H1 (cell line): ENCODE data around the gene RFT1. TPM values are rescaled to one million over a fixed set of nuclear protein-coding genes. Genes with fewer than 3 reads are reported as not detected.

Experiments
- BCL11A ChIP-seq, 2 experiments: IDR thresholded peaks; one replicate each; pipeline ENCODE4 v1.6.1; 2011; ENCODE audit warnings: low read depth in 2 of 2, low read length in 2 of 2, mild to moderate bottlenecking in 2 of 2
- CEBPB ChIP-seq: IDR thresholded peaks from 2 replicates; pipeline ENCODE4 v1.6.1; 2012; ENCODE audit warnings: low read depth, low read length
- E2F6 ChIP-seq: IDR thresholded peaks from 2 replicates; pipeline ENCODE4 v1.6.1; 2012; ENCODE audit warnings: inconsistent platforms
- EGR1 ChIP-seq: IDR thresholded peaks from 2 replicates; pipeline ENCODE4 v1.6.1; 2011; ENCODE audit warnings: low read depth, low read length, borderline replicate concordance
- FOSL1 ChIP-seq: IDR thresholded peaks from 2 replicates; pipeline ENCODE4 v1.6.1; 2011; ENCODE audit warnings: mild to moderate bottlenecking, low read depth, low read length, moderate library complexity; ENCODE audit not compliant: insufficient read depth
- GABPA ChIP-seq: IDR thresholded peaks from 2 replicates; pipeline ENCODE4 v1.6.1; 2011; ENCODE audit warnings: mild to moderate bottlenecking, low read length, moderate library complexity, borderline replicate concordance; ENCODE audit not compliant: insufficient read depth
- GTF2F1 ChIP-seq: IDR thresholded peaks from 2 replicates; pipeline ENCODE4 v1.6.1; 2012; ENCODE audit warnings: low read depth, low read length, improper control_type of control experiment, borderline replicate concordance
- HDAC2 ChIP-seq, 2 experiments: fragments of 300-600 bp in 1 of 2; sonication (generic) in 1 of 2; IDR thresholded peaks; 2 replicates each; pipeline ENCODE4 v1.6.1; 2011 to 2012; ENCODE audit warnings: low read depth in 2 of 2, low read length in 2 of 2, mild to moderate bottlenecking in 2 of 2, moderate library complexity in 2 of 2, borderline replicate concordance in 1 of 2, inconsistent platforms in 1 of 2
- HDAC6 ChIP-seq: IDR thresholded peaks from one replicate; pipeline ENCODE4 v1.7.1; 2012; ENCODE audit warnings: low read depth, mild to moderate bottlenecking, inconsistent platforms, low read length, moderate library complexity
- JUN ChIP-seq: IDR thresholded peaks from 2 replicates; pipeline ENCODE4 v1.6.1; 2011; ENCODE audit warnings: low read depth, mild to moderate bottlenecking, improper control_type of control experiment, low read length
- JUND ChIP-seq: IDR thresholded peaks from 2 replicates; pipeline ENCODE4 v1.6.1; 2011; ENCODE audit warnings: mild to moderate bottlenecking, improper control_type of control experiment, low read length
- KDM4A ChIP-seq: IDR thresholded peaks from one replicate; pipeline ENCODE4 v1.7.1; 2012; ENCODE audit warnings: low read depth, mild to moderate bottlenecking, moderate library complexity, low read length, inconsistent platforms; ENCODE audit not compliant: severe bottlenecking
- KDM5A ChIP-seq: fragments of 200-600 bp; IDR thresholded peaks from 2 replicates; pipeline ENCODE4 v1.7.1; 2012; ENCODE audit warnings: mild to moderate bottlenecking, low read length, inconsistent platforms, mixed read lengths
- MAFK ChIP-seq: IDR thresholded peaks from 2 replicates; pipeline ENCODE4 v1.6.1; 2012; ENCODE audit warnings: low read depth, mild to moderate bottlenecking, improper control_type of control experiment, low read length
- POLR2A ChIP-seq, 2 experiments: IDR thresholded peaks; 1 replicate in 1 of 2; 2 replicates in 1 of 2; pipeline ENCODE4 v1.6.1; 2011; ENCODE audit warnings: low read depth in 2 of 2, low read length in 2 of 2, mild to moderate bottlenecking in 2 of 2; ENCODE audit errors: control extremely low read depth in 1 of 2
- POU5F1 ChIP-seq: IDR thresholded peaks from 2 replicates; pipeline ENCODE4 v1.6.1; 2011; ENCODE audit warnings: low read depth, mild to moderate bottlenecking, low read length, moderate library complexity
- RNF2 ChIP-seq: fragments of 200-900, 300-1000 bp; sonication (generic); IDR thresholded peaks from 2 replicates; pipeline ENCODE4 v1.7.1; 2016; ENCODE audit warnings: borderline replicate concordance, low read depth, mild to moderate bottlenecking, antibody characterized with exemption, low read length; ENCODE audit not compliant: poor library complexity, severe bottlenecking; ENCODE audit errors: missing control alignments
- RXRA ChIP-seq: IDR thresholded peaks from 2 replicates; pipeline ENCODE4 v1.6.1; 2011; ENCODE audit warnings: low read depth, mild to moderate bottlenecking, low read length, moderate library complexity; ENCODE audit not compliant: insufficient read depth
- SAP30 ChIP-seq: fragments of 300-600 bp; sonication (generic); IDR thresholded peaks from 2 replicates; pipeline ENCODE4 v1.7.1; 2012; ENCODE audit warnings: low read length, moderate library complexity, mild to moderate bottlenecking, inconsistent platforms; ENCODE audit not compliant: insufficient read depth, insufficient replicate concordance
- SIRT6 ChIP-seq: IDR thresholded peaks from one replicate; pipeline ENCODE4 v1.7.1; 2012; ENCODE audit warnings: low read length, inconsistent platforms
- SP1 ChIP-seq: IDR thresholded peaks from 2 replicates; pipeline ENCODE4 v1.6.1; 2011; ENCODE audit warnings: low read depth, low read length
- SP2 ChIP-seq: IDR thresholded peaks from 2 replicates; pipeline ENCODE4 v1.6.1; 2012; ENCODE audit warnings: mild to moderate bottlenecking, low read length, inconsistent platforms
- SP4 ChIP-seq: IDR thresholded peaks from 2 replicates; pipeline ENCODE4 v1.6.1; 2012; ENCODE audit warnings: low read length, inconsistent platforms
- TAF1 ChIP-seq: IDR thresholded peaks from 2 replicates; pipeline ENCODE4 v1.6.1; 2011; ENCODE audit warnings: mild to moderate bottlenecking, low read depth, low read length
- TBP ChIP-seq: IDR thresholded peaks from 2 replicates; pipeline ENCODE4 v1.6.1; 2011; ENCODE audit warnings: low read depth, low read length, improper control_type of control experiment
- TCF12 ChIP-seq: IDR thresholded peaks from 2 replicates; pipeline ENCODE4 v1.6.1; 2011; ENCODE audit warnings: low read depth, mild to moderate bottlenecking, low read length
- TEAD4 ChIP-seq: IDR thresholded peaks from 2 replicates; pipeline ENCODE4 v1.6.1; 2012; ENCODE audit warnings: low read depth, low read length, inconsistent platforms, mixed read lengths
- polyA plus RNA-seq, 7 experiments: library from polyadenylated mRNA; depleted of rRNA in 3 of 7; stranded (reverse) in 5 of 7; unstranded in 2 of 7; fragments of >200 nt in 5 of 7; fragments of 200-250 nt in 2 of 7; gene quantifications; 1 replicate in 5 of 7; 2 replicates in 1 of 7; 4 replicates in 1 of 7; pipeline versions ENCODE4 v1.2.1 to v1.2.3, GENCODE V29; 2011 to 2013; ENCODE audit warnings: missing spikeins in 2 of 7, mixed read lengths in 2 of 7
- total RNA-seq: library from RNA; stranded (reverse); fragmentation: NEBNext Ultra II Directional; extraction: Animal tissue kit (Norgen Biotek cat#: 25700); gene quantifications from 2 replicates; pipeline ENCODE4 v1.2.1, GENCODE V29; 2021

RFT1 gene
- total and polyA plus RNA-seq, 2 of the 8 experiments (the other 6 are each of a cell fraction or from before 2014, with no cell fraction given), result 27.7 to 42.4 TPM

- TF ChIP-seq POLR2A (IDR thresholded peaks at IDR 0.05; ENCODE audit: control extremely low read depth in 1 of 2, low read depth in 2 of 2, low read length in 2 of 2), result peak in 1 of 2 experiments; percentile 70; a peak in 2 of 3 replicates
- no peak for TF ChIP-seq SP2
- peak; percentile 64 for TF ChIP-seq KDM4A
- no peak for TF ChIP-seq E2F6
- TF ChIP-seq HDAC2 (IDR thresholded peaks at IDR 0.05; ENCODE audit: borderline replicate concordance in 1 of 2, low read depth in 2 of 2, low read length in 2 of 2), result peak in 1 of 2 experiments; percentile 89; a peak in 1 of 4 replicates
- no peak for TF ChIP-seq MAFK
- no peak for TF ChIP-seq HDAC6
- TF ChIP-seq SP4, result no peak
- no peak for TF ChIP-seq JUN
- TF ChIP-seq TEAD4, result no peak
- 0 out of 2 replicates have a peak, but pooled peaks have one; percentile 43 for TF ChIP-seq TBP
- no peak for TF ChIP-seq SIRT6
- TF ChIP-seq TCF12, result no peak
- no peak for TF ChIP-seq RNF2
- no peak for TF ChIP-seq JUND
- no peak for TF ChIP-seq BCL11A (IDR thresholded peaks at IDR 0.05; ENCODE audit: low read depth in 2 of 2, low read length in 2 of 2)
- no peak for TF ChIP-seq SP1
- no peak for TF ChIP-seq GABPA
- no peak for TF ChIP-seq RXRA
- TF ChIP-seq CEBPB, result no peak
- no peak for TF ChIP-seq SAP30
- TF ChIP-seq GTF2F1, result no peak
- no peak for TF ChIP-seq POU5F1
- no peak for TF ChIP-seq EGR1
- 0 out of 2 replicates have a peak, but pooled peaks have one; percentile 20 for TF ChIP-seq TAF1
- TF ChIP-seq KDM5A, result no peak
- TF ChIP-seq FOSL1, result no peak
Measured at GRCh38 chr3:53156368-53156834, 26.2 kb upstream of the RFT1 start (continued).
